Measurements from ENCODE around the gene WIPF2.

Gene WIPF2

GRCh38 chr17:40253565-40253964 is 34.5 kb downstream of the WIPF2 start:
- no peak for TF ChIP-seq CTCF (IDR thresholded peaks at IDR 0.05)

DNA sequence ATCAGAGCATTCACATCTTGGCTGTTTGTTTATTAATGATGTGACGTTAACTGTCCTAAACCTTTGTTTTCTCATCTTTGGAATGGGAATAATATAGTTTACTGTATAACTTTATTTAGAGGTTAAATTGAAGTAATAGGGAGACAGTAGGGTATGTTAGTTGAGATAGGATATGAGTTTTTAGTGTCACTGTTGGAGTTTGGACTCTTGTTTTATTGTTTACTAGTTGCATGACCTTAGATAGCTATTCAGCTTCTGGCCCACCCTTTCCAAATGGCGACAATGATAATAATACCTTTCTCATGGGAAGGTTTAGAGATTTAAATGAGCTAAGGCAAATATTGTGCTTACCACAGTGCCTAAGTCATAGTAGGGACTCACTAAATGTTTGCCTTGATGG is 40.4 kb downstream of the WIPF2 start:
- no peak for TF ChIP-seq CTCF (IDR thresholded peaks at IDR 0.05)

DNA sequence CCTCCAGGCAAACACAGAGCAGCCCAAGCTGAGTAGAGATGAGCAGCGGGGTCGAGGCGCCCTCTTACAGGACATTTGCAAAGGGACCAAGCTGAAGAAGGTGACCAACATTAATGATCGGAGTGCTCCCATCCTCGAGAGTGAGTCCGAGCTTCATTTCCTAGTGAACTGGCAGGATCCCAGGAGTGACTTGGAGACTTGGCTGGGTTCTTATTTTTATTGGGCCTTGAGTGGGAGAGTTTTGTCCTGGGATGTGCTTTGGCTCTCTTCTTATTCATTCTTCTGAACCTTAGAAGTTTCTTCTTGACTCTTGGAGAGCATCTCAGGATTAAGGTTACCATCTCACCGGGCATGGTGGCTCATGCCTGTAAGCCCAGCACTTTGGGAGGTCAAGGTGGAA is 41.4 kb downstream of the WIPF2 start:
- no peak for TF ChIP-seq CTCF (IDR thresholded peaks at IDR 0.05)

- TF ChIP-seq CTCF (IDR thresholded peaks at IDR 0.05) = no peak
These were observed 45.5 kb downstream of the WIPF2 start for GRCh38 chr17:40264458-40265185.

DNA sequence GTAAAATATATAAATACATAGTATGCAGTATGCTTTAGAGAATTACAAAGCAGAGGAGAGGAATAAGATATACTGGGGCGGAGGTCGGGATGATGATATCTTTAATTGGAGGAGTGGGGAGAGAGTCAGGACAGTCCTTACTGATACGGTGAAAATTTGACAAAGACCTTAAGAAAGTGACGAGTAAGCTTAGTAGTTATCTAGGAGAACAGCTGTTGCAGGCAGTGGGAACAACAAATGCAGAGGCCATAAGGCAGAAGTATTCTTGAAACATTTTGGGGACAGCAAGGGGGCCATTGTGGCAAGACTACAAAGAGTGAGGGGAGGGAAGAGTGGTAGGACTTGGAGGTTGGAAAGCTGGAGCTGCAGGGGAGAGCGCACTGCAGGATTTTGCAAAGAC is 46.2 kb downstream of the WIPF2 start:
- TF ChIP-seq CTCF (IDR thresholded peaks at IDR 0.05) = no peak

DNA sequence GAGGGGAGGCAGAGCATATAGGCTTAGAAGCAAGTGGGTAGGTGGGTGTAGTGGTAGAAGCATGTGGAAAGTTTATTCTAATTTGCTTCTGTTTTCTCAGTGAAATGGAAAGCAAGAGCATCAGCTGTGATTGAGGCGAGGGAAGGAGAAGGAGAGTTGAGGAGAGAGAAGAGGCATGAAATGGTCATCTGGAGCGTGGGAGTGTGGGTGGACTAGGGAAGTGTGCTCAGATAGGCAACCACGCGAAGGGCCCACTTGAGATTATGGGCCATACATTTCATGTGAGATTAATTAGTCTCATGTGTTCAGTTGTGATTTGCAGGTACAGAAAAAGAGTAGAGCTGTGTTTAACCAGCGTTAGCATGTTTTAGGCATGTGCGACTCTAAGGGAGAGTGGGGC is 47.8 kb downstream of the WIPF2 start:
- no peak for TF ChIP-seq CTCF (IDR thresholded peaks at IDR 0.05)

DNA sequence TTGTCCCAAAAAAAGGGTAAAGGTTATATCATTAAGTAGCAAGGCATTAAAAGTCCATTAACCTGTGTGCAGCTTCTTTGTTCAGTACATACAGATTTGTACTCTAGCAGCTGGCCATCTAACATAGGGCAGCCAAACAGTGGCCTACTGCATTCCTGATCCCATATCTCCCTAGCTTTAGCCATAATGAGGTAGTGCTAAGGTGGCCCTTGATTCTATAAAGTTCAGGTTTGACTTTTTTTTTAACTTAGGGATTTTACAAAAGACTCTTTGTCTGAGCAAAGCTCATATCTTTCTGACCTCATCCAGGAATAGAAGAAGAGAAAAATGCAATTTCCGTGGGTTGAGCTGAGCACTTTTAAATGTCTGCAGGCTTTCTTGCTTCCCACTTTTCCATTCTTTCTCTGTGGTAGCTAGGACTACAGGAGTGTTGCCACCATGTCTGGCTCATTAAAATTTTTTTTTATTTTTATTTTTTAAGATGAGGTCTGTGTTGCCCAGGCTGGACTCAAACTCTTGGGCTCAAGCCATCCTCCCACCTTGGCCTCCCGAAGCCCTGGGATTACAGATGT is 49.1 kb downstream of the WIPF2 start:
- no peak for TF ChIP-seq CTCF (IDR thresholded peaks at IDR 0.05)

All from LNCAP (cell line).